Activated CD4-positive, CD25-positive, alpha-beta regulatory T cell treated with anti-CD3 and anti-CD28 coated beads, Interleukin-2, amount 50 U/mL, for 72 hours (primary cell): Measurements from ENCODE around the gene UPP2.

Source experiments
- DNase-seq: peaks from one replicate; pipeline ENCODE4 v3.0.0; 2021

The UPP2 gene

GRCh38 chr2:158112992-158113391, 11.3 kb downstream of the UPP2 start:
- DNase-seq, result no peak

- no peak for DNase-seq
Measured at GRCh38 chr2:158113741-158114295, 12.1 kb downstream of the UPP2 start.

GRCh38 chr2:158114516-158114915, 12.8 kb downstream of the UPP2 start:
- no peak for DNase-seq

GRCh38 chr2:158115202-158115767, 13.6 kb downstream of the UPP2 start:
- DNase-seq, result no peak

GRCh38 chr2:158116936-158117335, 15.3 kb downstream of the UPP2 start:
- no peak for DNase-seq

GRCh38 chr2:158120102-158120501, 18.4 kb downstream of the UPP2 start:
- DNase-seq, result no peak

GRCh38 chr2:158120664-158121641, 19.3 kb downstream of the UPP2 start:
- no peak for DNase-seq

GRCh38 chr2:158124896-158125295, 23.2 kb downstream of the UPP2 start:
- no peak for DNase-seq

- DNase-seq, result no peak
Measured at GRCh38 chr2:158125756-158126498, 24.3 kb downstream of the UPP2 start.

GRCh38 chr2:158127380-158127804, 25.7 kb downstream of the UPP2 start:
- no peak for DNase-seq

GRCh38 chr2:158128168-158128973, 26.7 kb downstream of the UPP2 start:
- no peak for DNase-seq

GRCh38 chr2:158129037-158129436, 27.4 kb downstream of the UPP2 start:
- DNase-seq, result no peak

- no peak for DNase-seq
Measured at GRCh38 chr2:158130832-158131473, 29.3 kb downstream of the UPP2 start.

- no peak for DNase-seq
Measured at GRCh38 chr2:158131483-158131912, 29.8 kb downstream of the UPP2 start.

- DNase-seq, result no peak
Measured at GRCh38 chr2:158131919-158132566, 30.4 kb downstream of the UPP2 start.

- DNase-seq, result no peak
Measured at GRCh38 chr2:158134055-158134454, 32.4 kb downstream of the UPP2 start.

- no peak for DNase-seq
Measured at GRCh38 chr2:158134655-158135054, 33.0 kb downstream of the UPP2 start.

- DNase-seq, result no peak
Measured at GRCh38 chr2:158135096-158135495, 33.4 kb downstream of the UPP2 start.

- no peak for DNase-seq
Measured at GRCh38 chr2:158138255-158138654, 36.6 kb downstream of the UPP2 start.

GRCh38 chr2:158140201-158140600, 38.5 kb downstream of the UPP2 start:
- DNase-seq, result no peak

GRCh38 chr2:158142165-158142564, 40.5 kb downstream of the UPP2 start:
- no peak for DNase-seq
